Liver (tissue), 9 donors: ENCODE data around the gene FAR1. TPM values are rescaled to one million over a fixed set of nuclear protein-coding genes. Genes with fewer than 3 reads are reported as not detected.

ENCODE experiments used
- DNase-seq: peaks from one replicate; pipeline ENCODE4 v3.0.0-alpha.2; 2017; ENCODE audit warnings: low spot score
- H3K27ac ChIP-seq, 2 donors: one replicate each; pipeline ENCODE4 v1.7.0; 2013; ENCODE audit warnings: inconsistent platforms in 2 of 2, low read length in 2 of 2, control low read depth in 1 of 2, low read depth in 1 of 2, mild to moderate bottlenecking in 1 of 2
- H3K27me3 ChIP-seq, 4 donors: one replicate each; pipeline versions ENCODE4 v1.6.1 to v1.7.0; 2013; ENCODE audit warnings: low read length in 3 of 4, inconsistent platforms in 1 of 4, mild to moderate bottlenecking in 1 of 4, moderate library complexity in 1 of 4; ENCODE audit not compliant: control insufficient read depth in 4 of 4, insufficient read depth in 4 of 4
- H3K36me3 ChIP-seq, 4 donors: one replicate each; pipeline versions ENCODE4 v1.6.1 to v1.7.0; 2013; ENCODE audit warnings: low read length in 3 of 4, mild to moderate bottlenecking in 3 of 4, low read depth in 1 of 4, moderate library complexity in 1 of 4; ENCODE audit not compliant: control insufficient read depth in 4 of 4, insufficient read depth in 3 of 4
- H3K4me1 ChIP-seq, 4 donors: one replicate each; pipeline versions ENCODE4 v1.6.1 to v1.7.0; 2013; ENCODE audit warnings: low read length in 3 of 4, mild to moderate bottlenecking in 3 of 4, moderate library complexity in 1 of 4; ENCODE audit not compliant: control insufficient read depth in 4 of 4, insufficient read depth in 4 of 4
- H3K4me3 ChIP-seq, 3 donors: one replicate each; pipeline versions ENCODE4 v1.6.1 to v1.7.0; 2013; ENCODE audit warnings: low read length in 3 of 3, control low read depth in 1 of 3, low read depth in 1 of 3, mild to moderate bottlenecking in 1 of 3
- H3K9ac ChIP-seq, 2 donors: one replicate each; pipeline ENCODE4 v1.7.0; 2013; ENCODE audit warnings: low read length in 2 of 2, mild to moderate bottlenecking in 2 of 2, moderate library complexity in 2 of 2, control low read depth in 1 of 2, low read depth in 1 of 2
- H3K9me3 ChIP-seq, 4 donors: one replicate each; pipeline versions ENCODE4 v1.6.1 to v1.7.0; 2013; ENCODE audit warnings: low read length in 3 of 4; ENCODE audit not compliant: control insufficient read depth in 4 of 4
- FOXA2 ChIP-seq: IDR thresholded peaks from 2 replicates; pipeline ENCODE4 v1.6.1; 2016; ENCODE audit warnings: antibody characterized with exemption
- HNF4A ChIP-seq, 2 donors: conservative IDR thresholded peaks; 2 replicates each; pipeline ENCODE4 v1.6.1; 2016; ENCODE audit warnings: antibody characterized with exemption in 2 of 2, mild to moderate bottlenecking in 2 of 2
- HNF4G ChIP-seq: IDR thresholded peaks from 2 replicates; pipeline ENCODE4 v1.6.1; 2016; ENCODE audit warnings: antibody characterized with exemption
- RAD21 ChIP-seq, 2 donors: IDR thresholded peaks; 2 replicates each; pipeline ENCODE4 v1.6.1; 2016; ENCODE audit warnings: antibody characterized with exemption in 2 of 2, mild to moderate bottlenecking in 2 of 2
- RXRA ChIP-seq, 2 donors: IDR thresholded peaks; 2 replicates each; pipeline ENCODE4 v1.6.1; 2017 to 2018; ENCODE audit warnings: antibody characterized with exemption in 2 of 2, mild to moderate bottlenecking in 1 of 2
- WGBS: extraction: QIAGEN DNeasy Blood & Tissue Kit; methylation state at CpG from one replicate; pipeline ENCODE4 v1.1.7; 2013; 5-methylcytosine and 5-hydroxymethylcytosine counted together
- polyA plus RNA-seq, 2 donors: library from polyadenylated mRNA; stranded (reverse) in 1 of 2; unstranded in 1 of 2; fragments of 200-250 nt in 1 of 2; fragments of >200 nt in 1 of 2; fragmentation: Nextera tagmentation in 1 of 2; extraction: Ambion mirVana in 1 of 2; gene quantifications; one replicate each; pipeline versions ENCODE4 v1.2.1 to v1.2.3, GENCODE V29; 2013 to 2015
- total RNA-seq, 2 donors: library from RNA; depleted of rRNA; stranded (reverse); fragments of >200 nt; gene quantifications; one replicate each; pipeline ENCODE4 v1.2.3, GENCODE V29; 2014
- TF ChIP-seq, protein P1 (sequence below): IDR thresholded peaks from 2 replicates; pipeline ENCODE4 v1.6.1; 2016; ENCODE audit warnings: antibody characterized with exemption
- TF ChIP-seq, protein P2 (sequence below): fragments of 150-350 bp; IDR thresholded peaks from 2 replicates; pipeline ENCODE4 v1.5.1; 2017; ENCODE audit warnings: improper control_type of control experiment, low read depth, low read length; ENCODE audit not compliant: missing input control
- donor health status: healthy.
- donor health status: healthy.
- donor health status: healthy.
- donor health status: healthy.
- donor health status: healthy.

Gene FAR1
- total and polyA plus RNA-seq, 4 donors = 1.7 to 29.6 (median 5.5) TPM

DNA sequence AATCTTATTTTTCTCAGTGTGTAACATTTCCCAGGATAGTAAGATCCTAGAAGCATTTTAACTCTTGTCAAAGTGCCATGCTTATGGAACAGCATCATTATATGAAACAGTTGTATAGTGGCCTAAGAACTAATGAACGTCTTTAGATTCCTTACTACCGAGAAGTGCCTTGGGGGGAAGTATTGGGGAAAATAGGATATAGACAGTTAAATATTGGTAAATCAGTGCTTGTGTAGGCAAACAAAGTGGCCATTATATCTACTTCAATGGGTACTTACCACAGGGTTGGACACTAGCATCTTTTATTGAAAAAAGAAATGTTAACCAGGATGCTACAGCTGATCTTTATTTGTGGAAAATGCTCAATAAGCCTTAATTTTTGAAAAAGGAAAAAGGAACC lies 11.3 kb downstream of the FAR1 start:
- H3K4me1 ChIP-seq = no peaks in the 10 kb centered on the region
- DNase-seq = no peak

DNA sequence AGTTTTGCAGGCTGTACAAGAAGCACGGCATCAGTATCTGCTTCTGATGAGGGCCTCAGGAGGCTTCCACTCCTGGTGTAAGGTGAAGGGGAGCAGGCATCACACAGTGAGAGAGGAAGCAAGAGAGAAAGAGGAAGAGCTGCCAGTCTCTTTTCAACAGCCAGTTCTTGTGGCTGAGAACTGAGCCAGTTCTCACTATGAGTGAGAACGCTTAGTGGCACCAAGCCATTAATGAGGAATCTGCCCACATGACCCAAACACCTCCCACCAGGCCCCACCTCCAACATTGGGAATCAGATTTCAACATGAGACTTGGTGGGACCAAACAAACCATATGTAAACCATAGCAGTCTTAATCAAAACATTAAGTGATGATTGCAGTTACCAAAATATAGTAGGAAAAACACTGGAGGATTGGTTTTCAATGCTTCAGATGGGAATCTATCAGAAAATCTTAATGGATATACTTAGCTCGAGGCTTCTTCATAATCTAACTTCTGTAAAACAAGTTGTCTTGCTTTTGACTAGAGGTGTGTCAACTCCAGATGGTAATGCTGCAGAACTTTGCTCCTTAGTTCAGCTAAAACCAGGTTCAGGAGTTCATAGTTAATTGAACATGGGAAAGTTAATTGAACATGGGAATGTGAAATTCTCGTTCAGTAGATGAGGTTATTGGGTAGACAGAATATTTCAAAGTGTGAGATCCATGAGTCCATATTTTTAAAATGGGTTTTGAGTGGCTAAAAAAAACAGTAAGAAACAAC lies 12.2 kb downstream of the FAR1 start:
- Histone ChIP-seq H3K27me3 (no peaks in the 10 kb centered on the region), H3K27ac (no peak overlapping the region), H3K9me3 (no peaks in the 10 kb centered on the region), H3K9ac (no peak overlapping the region), H3K4me1 (no peaks in the 10 kb centered on the region), H3K4me3 (no peak overlapping the region), H3K36me3 (no peaks in the 10 kb centered on the region)
- TF ChIP-seq RXRA (IDR thresholded peaks at IDR 0.05) (no peak), HNF4A (conservative IDR thresholded peaks at IDR 0.05) (no peak)
- TF ChIP-seq, protein P1, sequence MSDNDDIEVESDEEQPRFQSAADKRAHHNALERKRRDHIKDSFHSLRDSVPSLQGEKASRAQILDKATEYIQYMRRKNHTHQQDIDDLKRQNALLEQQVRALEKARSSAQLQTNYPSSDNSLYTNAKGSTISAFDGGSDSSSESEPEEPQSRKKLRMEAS = no peak
- no peak for DNase-seq
- 83% methylated on average over 4 of the region's 4 CpGs for WGBS

More for the DNA sequence above, 11.3 kb downstream of the FAR1 start:
- Histone ChIP-seq H3K27ac (no peak overlapping the region), H3K27me3 (no peaks in the 10 kb centered on the region), H3K9ac (no peak overlapping the region), H3K36me3 (no peaks in the 10 kb centered on the region), H3K4me3 (no peak overlapping the region), H3K9me3 (no peaks in the 10 kb centered on the region)
- no peak for TF ChIP-seq RAD21 (IDR thresholded peaks at IDR 0.05)
- TF ChIP-seq, protein P1 = no peak
- TF ChIP-seq FOXA2 = no peak
- WGBS = 87% methylated on average over 2 of the region's 2 CpGs

DNA sequence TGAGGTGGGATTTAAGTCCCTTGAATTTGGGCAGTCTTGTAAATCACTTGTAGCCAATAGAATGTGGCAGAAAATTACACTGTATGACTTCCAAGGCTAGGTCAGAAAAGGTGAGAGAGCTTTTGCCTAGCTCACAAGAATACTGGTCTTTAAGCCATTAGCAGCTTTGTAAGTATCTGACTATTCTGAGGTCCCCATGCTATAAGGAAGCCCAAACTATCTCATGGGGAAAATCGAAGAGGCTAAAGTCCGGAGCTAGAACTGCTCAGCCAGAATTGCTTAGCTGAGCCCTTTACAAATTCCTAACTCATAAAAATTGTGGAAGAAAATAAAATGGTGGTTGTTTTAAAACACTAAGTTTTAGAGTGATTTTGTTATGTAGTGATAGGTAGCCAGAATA lies 13.0 kb downstream of the FAR1 start:
- no peak for DNase-seq
- TF ChIP-seq, protein P2, sequence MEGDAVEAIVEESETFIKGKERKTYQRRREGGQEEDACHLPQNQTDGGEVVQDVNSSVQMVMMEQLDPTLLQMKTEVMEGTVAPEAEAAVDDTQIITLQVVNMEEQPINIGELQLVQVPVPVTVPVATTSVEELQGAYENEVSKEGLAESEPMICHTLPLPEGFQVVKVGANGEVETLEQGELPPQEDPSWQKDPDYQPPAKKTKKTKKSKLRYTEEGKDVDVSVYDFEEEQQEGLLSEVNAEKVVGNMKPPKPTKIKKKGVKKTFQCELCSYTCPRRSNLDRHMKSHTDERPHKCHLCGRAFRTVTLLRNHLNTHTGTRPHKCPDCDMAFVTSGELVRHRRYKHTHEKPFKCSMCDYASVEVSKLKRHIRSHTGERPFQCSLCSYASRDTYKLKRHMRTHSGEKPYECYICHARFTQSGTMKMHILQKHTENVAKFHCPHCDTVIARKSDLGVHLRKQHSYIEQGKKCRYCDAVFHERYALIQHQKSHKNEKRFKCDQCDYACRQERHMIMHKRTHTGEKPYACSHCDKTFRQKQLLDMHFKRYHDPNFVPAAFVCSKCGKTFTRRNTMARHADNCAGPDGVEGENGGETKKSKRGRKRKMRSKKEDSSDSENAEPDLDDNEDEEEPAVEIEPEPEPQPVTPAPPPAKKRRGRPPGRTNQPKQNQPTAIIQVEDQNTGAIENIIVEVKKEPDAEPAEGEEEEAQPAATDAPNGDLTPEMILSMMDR = no peak
- TF ChIP-seq HNF4G = no peak
- H3K4me3 ChIP-seq = no peak overlapping the region
- no peaks in the 10 kb centered on the region for H3K27me3 ChIP-seq
- WGBS = 81% methylated on average over 2 of the region's 2 CpGs
- no peak overlapping the region for H3K9ac ChIP-seq
- no peak overlapping the region for H3K27ac ChIP-seq
- H3K4me1 ChIP-seq = no peaks in the 10 kb centered on the region
- H3K36me3 ChIP-seq = no peaks in the 10 kb centered on the region
- H3K9me3 ChIP-seq = no peaks in the 10 kb centered on the region

DNA sequence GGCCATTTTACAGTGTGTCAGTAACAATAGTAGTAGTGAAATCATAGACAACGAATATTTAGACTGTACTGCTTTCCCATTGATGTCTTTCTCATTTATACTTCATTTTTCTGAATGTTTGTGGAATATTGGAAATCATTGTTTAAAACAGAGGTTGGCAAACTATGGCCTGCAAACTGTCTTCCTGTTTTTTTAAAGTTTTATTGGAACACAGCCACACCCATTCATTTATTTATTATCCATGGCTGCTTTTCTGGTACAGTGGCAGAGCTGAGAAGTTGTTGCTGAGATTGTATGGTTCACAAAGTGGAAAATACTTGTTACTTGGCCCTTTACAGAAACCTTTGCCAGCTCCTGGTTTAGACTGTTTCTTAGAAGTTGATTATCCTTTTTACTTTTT lies 13.7 kb downstream of the FAR1 start:
- Histone ChIP-seq H3K27me3 (no peaks in the 10 kb centered on the region), H3K9me3 (no peaks in the 10 kb centered on the region), H3K4me1 (no peaks in the 10 kb centered on the region), H3K36me3 (no peaks in the 10 kb centered on the region), H3K27ac (no peak overlapping the region), H3K4me3 (no peak overlapping the region), H3K9ac (no peak overlapping the region)
- 65% methylated on average over 1 of the region's 1 CpG for WGBS
- no peak for TF ChIP-seq FOXA2
- no peak for DNase-seq
